Erythroblast (primary cell): ENCODE data around the gene F8.

Experiments
- GATA1 ChIP-seq: IDR thresholded peaks from 2 replicates; pipeline ENCODE4 v1.6.1; 2011; ENCODE audit warnings: low read depth, mild to moderate bottlenecking, control low read depth, low read length, moderate library complexity
- POLR2A ChIP-seq: IDR thresholded peaks from 2 replicates; pipeline ENCODE4 v1.6.1; 2011; ENCODE audit warnings: mild to moderate bottlenecking, low read length

GRCh38 chrX:154834562-154834961 lies 188.0 kb downstream of the F8 start, which contains the start of gene SMIM9:
- TF ChIP-seq POLR2A, result no peak
- no peak for TF ChIP-seq GATA1
